Type B pancreatic cell (in vitro differentiated cells): Measurements from ENCODE around the gene ADCY9. TPM values are rescaled to one million over a fixed set of nuclear protein-coding genes. Genes with fewer than 3 reads are reported as not detected.

Experiments
- DNase-seq: peaks from one replicate; pipeline ENCODE4 v3.0.0; 2021; ENCODE audit warnings: mixed read lengths; ENCODE audit not compliant: unreplicated experiment; ENCODE audit errors: extremely low spot score
- H3K27ac Mint-ChIP-seq: 2 replicates; pipeline ENCODE4 v1.8.0; 2021; ENCODE audit warnings: mild to moderate bottlenecking, mixed read lengths
- H3K27me3 Mint-ChIP-seq: 2 replicates; pipeline ENCODE4 v1.8.0; 2021; ENCODE audit warnings: mixed read lengths
- H3K36me3 Mint-ChIP-seq: 2 replicates; pipeline ENCODE4 v1.8.0; 2021; ENCODE audit warnings: mixed read lengths
- H3K4me1 Mint-ChIP-seq: one replicate; pipeline ENCODE4 v1.8.0; 2021; ENCODE audit warnings: mixed read lengths; ENCODE audit not compliant: unreplicated experiment
- H3K4me3 Mint-ChIP-seq: 2 replicates; pipeline ENCODE4 v1.8.0; 2021; ENCODE audit warnings: mild to moderate bottlenecking, mixed read lengths
- H3K9me3 Mint-ChIP-seq: 2 replicates; pipeline ENCODE4 v1.8.0; 2021; ENCODE audit warnings: mixed read lengths
- total RNA-seq: library from RNA; stranded (reverse); gene quantifications from 2 replicates; pipeline ENCODE4 v1.2.1, GENCODE V29; 2021; ENCODE audit warnings: low replicate concordance
- TF ChIP-seq, protein P1 (sequence below): fragments of 200-600 bp; sonication (generic); conservative IDR thresholded peaks from 2 replicates; pipeline ENCODE4 v1.5.0; 2021; ENCODE audit warnings: antibody characterized with exemption, mild to moderate bottlenecking

ADCY9 gene
- total RNA-seq, 1 donor from 2014 or later = 13.9 TPM

DNA sequence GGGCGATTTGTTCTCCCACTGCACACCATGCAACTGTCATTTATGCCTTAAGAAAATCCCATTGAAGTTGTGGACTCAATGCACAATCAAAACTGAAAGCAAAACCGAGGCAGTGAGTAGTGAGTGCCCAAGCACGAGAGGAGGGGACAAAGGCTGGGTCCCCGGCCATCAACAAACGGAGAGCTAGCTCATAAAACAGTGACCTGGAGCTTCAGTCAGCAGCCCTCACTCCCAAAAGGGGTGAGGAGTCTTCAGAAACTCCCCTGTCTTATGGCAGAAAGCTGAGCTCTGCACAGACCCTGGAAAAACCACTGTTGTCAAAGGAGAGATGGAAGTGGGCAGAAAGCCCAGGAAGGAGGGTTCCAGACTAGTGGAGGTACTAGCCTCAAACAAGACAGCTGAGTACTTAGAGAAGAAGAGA is 96.9 kb downstream of the ADCY9 start:
- H3K9me3 Mint-ChIP-seq = no peaks in the 10 kb centered on the region
- no peaks in the 10 kb centered on the region for H3K36me3 Mint-ChIP-seq
- H3K27me3 Mint-ChIP-seq = no peaks in the 10 kb centered on the region
- TF ChIP-seq, protein P1, sequence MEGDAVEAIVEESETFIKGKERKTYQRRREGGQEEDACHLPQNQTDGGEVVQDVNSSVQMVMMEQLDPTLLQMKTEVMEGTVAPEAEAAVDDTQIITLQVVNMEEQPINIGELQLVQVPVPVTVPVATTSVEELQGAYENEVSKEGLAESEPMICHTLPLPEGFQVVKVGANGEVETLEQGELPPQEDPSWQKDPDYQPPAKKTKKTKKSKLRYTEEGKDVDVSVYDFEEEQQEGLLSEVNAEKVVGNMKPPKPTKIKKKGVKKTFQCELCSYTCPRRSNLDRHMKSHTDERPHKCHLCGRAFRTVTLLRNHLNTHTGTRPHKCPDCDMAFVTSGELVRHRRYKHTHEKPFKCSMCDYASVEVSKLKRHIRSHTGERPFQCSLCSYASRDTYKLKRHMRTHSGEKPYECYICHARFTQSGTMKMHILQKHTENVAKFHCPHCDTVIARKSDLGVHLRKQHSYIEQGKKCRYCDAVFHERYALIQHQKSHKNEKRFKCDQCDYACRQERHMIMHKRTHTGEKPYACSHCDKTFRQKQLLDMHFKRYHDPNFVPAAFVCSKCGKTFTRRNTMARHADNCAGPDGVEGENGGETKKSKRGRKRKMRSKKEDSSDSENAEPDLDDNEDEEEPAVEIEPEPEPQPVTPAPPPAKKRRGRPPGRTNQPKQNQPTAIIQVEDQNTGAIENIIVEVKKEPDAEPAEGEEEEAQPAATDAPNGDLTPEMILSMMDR = no peak
- H3K4me1 Mint-ChIP-seq = peaks cover 16% of the 10 kb centered on the region
- H3K27ac Mint-ChIP-seq = peak overlapping the region; percentile 67
- no peak overlapping the region for H3K4me3 Mint-ChIP-seq
- no peak for DNase-seq

DNA sequence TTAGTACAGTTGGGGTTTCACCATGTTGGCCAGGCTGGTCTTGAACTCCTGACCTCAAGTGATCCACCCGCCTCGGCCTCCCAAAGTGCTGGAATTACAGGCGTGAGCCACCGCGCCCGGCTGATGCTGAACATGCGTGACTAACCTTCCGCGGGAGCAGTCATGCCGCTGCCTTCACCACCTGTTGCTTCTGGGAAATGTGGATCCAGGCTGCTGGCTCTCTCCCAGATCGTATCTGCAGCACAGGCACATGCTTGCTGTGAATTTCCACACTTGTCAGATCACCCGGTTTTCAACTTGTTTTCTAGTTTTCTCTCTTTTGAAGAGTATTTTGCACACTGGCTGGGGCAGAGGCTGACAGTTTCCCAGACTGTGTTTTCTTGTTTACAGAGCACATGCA is 97.9 kb downstream of the ADCY9 start:
- DNase-seq = no peak
- Mint-ChIP-seq H3K27ac (no peak overlapping the region), H3K9me3 (no peaks in the 10 kb centered on the region), H3K36me3 (no peaks in the 10 kb centered on the region), H3K4me1 (peaks cover 16% of the 10 kb centered on the region), H3K4me3 (no peak overlapping the region), H3K27me3 (no peaks in the 10 kb centered on the region)
- TF ChIP-seq, protein P1 = no peak

DNA sequence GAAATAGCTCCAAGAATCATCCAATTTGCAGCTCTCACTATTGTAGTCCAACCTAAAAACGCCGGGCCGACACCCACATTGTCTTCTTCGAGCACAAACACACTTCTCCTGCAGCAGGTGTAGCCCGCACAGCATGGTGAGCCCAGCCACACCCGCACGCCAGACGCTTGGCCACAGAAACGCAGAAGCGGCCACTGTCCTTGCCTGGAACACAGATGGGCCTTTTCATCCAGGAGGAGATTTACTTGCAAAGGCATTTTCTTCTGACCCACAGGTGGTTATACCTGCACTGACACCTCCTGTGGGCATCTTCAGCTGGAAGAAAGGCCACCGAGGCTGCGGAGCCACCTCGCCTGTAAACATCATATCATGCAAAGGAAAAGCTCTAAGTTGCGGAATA is 98.4 kb downstream of the ADCY9 start:
- H3K4me3 Mint-ChIP-seq = no peak overlapping the region

DNA sequence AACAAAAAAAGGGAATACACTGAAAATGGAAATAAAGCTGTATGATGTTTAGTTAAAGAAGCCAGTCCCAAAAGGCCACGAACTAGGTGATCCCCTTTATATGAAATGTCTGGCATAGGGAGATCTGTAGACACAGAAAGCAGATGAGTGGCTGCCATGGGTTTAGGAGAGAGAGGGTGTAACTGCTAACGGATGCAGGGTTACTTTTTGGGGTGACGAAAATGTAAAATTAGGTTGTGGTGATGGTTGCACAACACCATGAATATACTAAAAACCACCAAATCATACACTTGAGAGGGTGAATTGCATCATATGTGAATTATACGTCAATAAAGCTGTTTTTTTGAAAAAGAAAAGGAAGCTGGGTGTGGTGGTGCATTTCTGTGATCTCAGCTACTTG is 99.6 kb downstream of the ADCY9 start:
- TF ChIP-seq, protein P1 = no peak
- no peaks in the 10 kb centered on the region for H3K9me3 Mint-ChIP-seq
- DNase-seq = no peak
- no peaks in the 10 kb centered on the region for H3K36me3 Mint-ChIP-seq
- peaks cover 26% of the 10 kb centered on the region for H3K4me1 Mint-ChIP-seq
- no peak overlapping the region for H3K27ac Mint-ChIP-seq
- no peak overlapping the region for H3K4me3 Mint-ChIP-seq
- no peaks in the 10 kb centered on the region for H3K27me3 Mint-ChIP-seq

More for the DNA sequence above, 98.4 kb downstream of the ADCY9 start:
- Mint-ChIP-seq H3K4me1 (peaks cover 16% of the 10 kb centered on the region), H3K36me3 (no peaks in the 10 kb centered on the region), H3K9me3 (no peaks in the 10 kb centered on the region), H3K27ac (no peak overlapping the region), H3K27me3 (no peaks in the 10 kb centered on the region)
- no peak for DNase-seq
- TF ChIP-seq, protein P1 = no peak

DNA sequence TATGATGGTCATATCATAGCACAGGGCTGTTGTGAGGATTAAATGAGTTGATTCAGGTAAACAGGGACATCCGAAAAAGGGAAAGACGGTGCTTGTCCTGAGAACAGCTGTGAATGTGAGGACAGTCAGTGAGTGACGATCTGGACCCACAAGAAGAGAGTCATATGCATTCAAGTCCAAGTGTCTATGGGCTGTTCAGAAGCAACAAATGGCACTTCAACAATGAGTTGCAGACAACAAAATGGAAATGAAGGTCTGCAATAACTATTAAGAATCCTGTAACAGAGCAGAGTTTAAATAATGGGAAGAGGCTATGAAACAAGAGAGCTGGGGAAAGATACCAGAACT is 100.3 kb downstream of the ADCY9 start:
- no peaks in the 10 kb centered on the region for H3K27me3 Mint-ChIP-seq
- DNase-seq = no peak
- peaks cover 24% of the 10 kb centered on the region for H3K4me1 Mint-ChIP-seq
- no peaks in the 10 kb centered on the region for H3K36me3 Mint-ChIP-seq
- peak overlapping the region; percentile 91 for H3K27ac Mint-ChIP-seq
- no peak overlapping the region for H3K4me3 Mint-ChIP-seq
- no peaks in the 10 kb centered on the region for H3K9me3 Mint-ChIP-seq
- TF ChIP-seq, protein P1 = no peak
